ENCODE data around the gene GSTT2B.
"Not testable (repeated sequence)": the region's sequence is repeated elsewhere in the genome, so short reads cannot be mapped to it uniquely, and the experiment has no call there.

GSTT2B gene

DNA sequence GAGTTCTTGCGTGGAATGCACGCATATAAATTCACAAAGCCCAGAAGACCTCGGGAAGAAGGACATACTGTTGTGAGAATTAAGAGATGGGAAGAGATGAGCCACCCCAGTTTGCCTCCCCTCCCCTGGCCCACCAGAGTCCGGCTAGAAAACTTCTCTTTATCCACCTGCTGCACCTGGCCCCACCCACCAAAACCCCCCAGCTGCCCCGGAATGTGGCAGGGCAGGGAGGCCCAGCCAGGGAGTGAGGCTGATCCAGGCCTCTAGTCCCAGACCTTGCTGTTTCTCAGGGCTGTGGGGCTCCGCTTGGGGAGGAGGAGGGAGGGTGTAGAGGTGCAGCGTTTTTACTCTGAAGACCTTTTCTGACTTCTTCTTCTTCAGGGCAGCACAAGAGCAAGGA lies 19.6 kb upstream of the GSTT2B start:
- DNase-seq: not testable (repeated sequence)

DNA sequence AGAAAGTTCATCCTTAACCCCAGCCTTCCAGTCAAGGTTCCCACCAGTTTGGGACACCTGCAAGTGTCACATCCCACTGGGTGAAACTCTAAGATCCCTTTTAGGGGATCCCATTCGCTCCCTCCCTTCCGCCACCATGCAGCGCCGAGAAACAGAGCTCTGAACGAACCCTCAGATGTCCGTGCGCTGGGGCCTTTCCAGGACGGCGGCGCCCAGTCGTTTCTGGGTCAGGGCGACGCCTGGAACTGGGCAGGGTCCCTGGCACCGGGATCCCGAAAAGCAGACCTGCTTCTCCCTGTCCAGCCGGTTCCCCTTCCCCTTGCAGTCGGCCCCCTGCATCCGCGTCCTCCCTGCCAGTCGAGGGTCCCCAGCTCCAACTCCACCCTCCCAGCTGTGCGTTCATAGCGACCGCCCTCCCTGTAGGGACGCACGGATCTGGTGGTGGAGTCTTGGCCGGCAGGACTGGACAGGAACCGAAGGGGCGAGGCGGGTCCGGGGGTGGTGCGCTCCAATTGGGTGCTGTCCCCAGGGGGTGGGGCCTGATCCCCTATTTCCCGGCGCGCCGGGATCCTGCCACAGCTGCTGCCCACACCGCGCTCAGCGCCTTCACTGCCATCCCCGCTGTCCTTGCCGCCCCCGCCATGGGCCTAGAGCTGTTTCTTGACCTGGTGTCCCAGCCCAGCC lies 18.7 kb upstream of the GSTT2B start, which contains the start of gene GSTT2:
GSTT2 (plus strand) TSS at position 578 of the 684 bp plus-strand sequence.
- not testable (repeated sequence) for DNase-seq

- DNase-seq: not testable (repeated sequence)
These were observed 16.3 kb upstream of the GSTT2B start for GRCh38 chr22:23977304-23977703.

- not testable (repeated sequence) for DNase-seq
These were observed 13.9 kb upstream of the GSTT2B start for GRCh38 chr22:23974836-23975352.

- not testable (repeated sequence) for DNase-seq
These were observed 13.3 kb upstream of the GSTT2B start, which contains the start of gene DDT for GRCh38 chr22:23974345-23974744. Gene DDT (minus strand): TSS chr22:23974441. CDS start chr22:23974414, 27 bp downstream.

- not testable (repeated sequence) for DNase-seq
These were observed 10.9 kb upstream of the GSTT2B start for GRCh38 chr22:23971927-23972326.

DNA sequence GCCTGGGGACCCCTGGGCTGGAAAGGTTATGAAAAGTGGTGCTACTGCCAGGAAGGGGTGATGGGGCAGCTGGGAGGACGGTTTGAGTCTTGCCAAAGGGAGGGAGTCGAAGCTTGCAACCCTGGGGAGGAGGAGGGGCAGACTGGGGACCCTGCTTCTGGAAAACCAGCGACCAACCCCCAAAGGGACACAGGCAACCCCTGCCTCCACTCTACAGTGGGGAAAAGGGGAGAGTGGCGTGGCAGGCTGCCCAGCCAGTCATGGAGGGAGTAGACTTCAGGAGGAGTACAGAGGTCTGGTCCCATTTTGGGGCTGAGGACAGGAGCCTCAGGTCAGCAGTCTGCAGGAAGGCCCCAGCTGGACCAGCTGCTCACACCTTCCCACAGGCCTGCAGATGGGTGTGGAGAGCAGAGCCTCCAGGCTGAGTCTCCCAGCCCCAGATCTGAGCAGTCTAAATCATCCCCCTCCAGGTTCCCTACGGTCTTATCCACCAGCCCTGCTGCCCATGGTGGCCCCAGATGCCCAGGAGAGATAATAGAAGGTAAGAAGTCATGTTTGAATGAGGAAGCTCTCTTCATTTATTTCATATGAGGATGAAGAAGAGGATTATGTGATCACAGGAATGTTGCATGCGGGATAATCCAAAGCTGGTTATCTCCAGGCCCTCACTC lies 10.0 kb upstream of the GSTT2B start:
- DNase-seq: no peak

GRCh38 chr22:23970201-23970641 lies 9.2 kb upstream of the GSTT2B start:
- no peak for DNase-seq

- no peak for DNase-seq
These were observed 8.1 kb upstream of the GSTT2B start for GRCh38 chr22:23969071-23969470.

- not testable (repeated sequence) for DNase-seq
These were observed 5.6 kb upstream of the GSTT2B start, which contains the start of gene DDTL for GRCh38 chr22:23966568-23966967. Gene DDTL (plus strand): TSS chr22:23966888. CDS start chr22:23966915, 27 bp downstream.

DNA sequence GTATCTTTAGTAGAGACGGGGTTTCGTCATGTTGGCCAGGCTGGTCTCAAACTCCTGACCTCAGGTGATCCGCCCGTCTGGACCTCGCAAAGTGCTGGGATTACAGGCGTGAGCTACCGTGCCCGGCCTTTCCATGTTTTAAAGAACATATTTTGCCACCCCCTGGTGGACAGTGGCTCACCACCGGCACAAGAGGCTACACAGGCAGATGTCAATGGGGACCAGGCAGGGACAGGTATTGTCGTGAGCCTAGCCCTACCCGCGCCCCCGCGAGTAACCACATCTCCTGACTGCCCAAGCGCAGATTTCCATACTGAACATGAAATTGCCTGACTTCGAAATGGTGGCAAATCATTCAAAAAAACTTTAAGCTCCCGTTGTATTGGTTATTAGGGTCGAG lies 5.1 kb upstream of the GSTT2B start:
- not testable (repeated sequence) for DNase-seq

DNA sequence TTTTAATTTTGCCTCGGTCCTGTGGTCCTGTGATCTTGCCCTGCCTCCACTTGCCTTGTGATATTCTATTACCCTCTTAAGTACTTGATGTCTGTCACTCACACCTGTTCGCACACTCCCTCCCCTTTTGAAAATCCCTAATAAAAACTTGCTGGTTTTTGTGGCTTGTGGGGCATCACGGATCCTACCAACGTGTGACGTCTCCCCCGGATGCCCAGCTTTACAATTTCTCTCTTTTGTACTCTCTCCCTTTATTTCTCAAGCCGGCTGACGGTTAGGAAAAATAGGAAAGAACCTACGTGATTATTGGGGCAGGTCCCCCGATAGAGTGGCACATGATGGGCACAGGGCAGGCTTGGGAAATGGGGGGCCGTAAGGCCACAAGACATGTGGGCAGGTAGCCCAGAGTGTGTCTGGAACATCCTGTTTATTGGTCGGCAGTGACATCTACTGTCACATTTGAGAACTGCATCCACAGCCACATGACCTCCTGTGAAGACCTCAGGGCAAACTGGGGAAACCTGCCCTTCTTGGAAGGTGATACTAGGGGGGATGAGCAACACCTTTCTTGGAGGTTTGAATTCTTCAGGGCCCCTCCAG lies 4.6 kb downstream of the GSTT2B start:
- peak; percentile 86 for DNase-seq

GRCh38 chr22:23955886-23956285 lies 5.1 kb downstream of the GSTT2B start:
- DNase-seq: not testable (repeated sequence)

DNA sequence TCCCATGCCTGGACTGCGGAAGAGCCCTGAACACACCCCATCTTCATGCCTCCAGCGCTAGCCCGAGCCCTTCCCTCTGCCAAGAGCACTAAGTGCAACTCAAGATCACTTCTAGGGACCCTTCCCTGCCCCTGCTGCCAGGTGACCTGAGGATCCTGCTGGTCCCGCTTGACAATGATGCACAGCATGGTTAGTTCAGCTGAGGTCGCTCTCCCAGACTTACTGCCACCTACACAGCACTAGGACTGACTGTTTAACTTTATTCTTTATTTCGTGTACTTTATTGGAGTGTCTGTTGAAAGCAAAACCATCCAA lies 6.0 kb downstream of the GSTT2B start:
- not testable (repeated sequence) for DNase-seq

- not testable (repeated sequence) for DNase-seq
These were observed 6.6 kb downstream of the GSTT2B start for GRCh38 chr22:23954193-23954990.

- DNase-seq: not testable (repeated sequence)
These were observed 7.5 kb downstream of the GSTT2B start for GRCh38 chr22:23953485-23953884.

- DNase-seq: not testable (repeated sequence)
These were observed 8.1 kb downstream of the GSTT2B start for GRCh38 chr22:23952794-23953405.

GRCh38 chr22:23951383-23951782 lies 9.6 kb downstream of the GSTT2B start:
- not testable (repeated sequence) for DNase-seq

DNA sequence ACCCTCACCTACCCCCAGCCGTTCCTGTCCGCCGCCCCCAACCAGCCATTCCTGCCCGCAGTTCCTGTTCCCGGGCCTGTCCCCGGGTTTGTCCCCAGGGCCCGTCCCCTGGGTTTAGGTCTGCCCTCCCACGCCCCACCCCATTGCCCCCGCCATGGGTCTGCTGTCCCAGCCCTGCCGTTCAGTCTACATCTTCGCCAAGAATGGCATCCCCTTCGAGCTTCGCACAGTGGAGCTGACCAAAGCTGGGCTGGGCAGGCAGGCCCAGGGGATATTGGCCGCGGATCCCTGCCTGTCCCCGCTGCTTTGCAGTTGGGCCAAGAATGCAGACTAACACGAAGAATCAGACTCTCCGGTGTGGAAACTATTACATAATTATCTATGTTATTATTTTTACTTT lies 11.2 kb downstream of the GSTT2B start:
- not testable (repeated sequence) for DNase-seq

DNA sequence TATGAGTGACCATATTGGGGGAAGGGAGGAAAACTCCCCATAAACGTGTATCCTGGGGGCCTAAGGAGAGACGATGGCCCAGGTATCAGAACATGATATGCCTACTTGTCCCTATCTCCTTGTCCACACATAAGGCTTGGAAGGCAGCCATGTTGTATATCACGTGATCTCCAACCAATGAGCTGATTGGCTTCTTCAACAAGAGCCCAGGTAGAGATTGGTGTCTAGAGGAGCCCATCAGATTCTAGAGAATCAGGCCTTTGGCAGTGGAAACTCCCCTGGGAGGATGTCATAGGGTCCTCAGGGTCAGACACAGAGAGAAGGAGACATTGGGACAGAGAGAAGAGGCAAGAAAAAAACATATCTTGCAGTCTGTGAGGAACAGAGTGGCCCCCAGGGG lies 13.6 kb downstream of the GSTT2B start:
- DNase-seq: not testable (repeated sequence)

GRCh38 chr22:23940166-23940565 lies 20.8 kb downstream of the GSTT2B start:
- not testable (repeated sequence) for DNase-seq

GRCh38 chr22:23939017-23939357 lies 22.0 kb downstream of the GSTT2B start:
- no peak for DNase-seq
